ENCODE data around the gene PNP. TPM values are rescaled to one million over a fixed set of nuclear protein-coding genes. Genes with fewer than 3 reads are reported as not detected.

The PNP gene
- polyA plus RNA-seq (2012; ENCODE audit: insufficient read depth, insufficient read length, low read depth), result 161 TPM

DNA sequence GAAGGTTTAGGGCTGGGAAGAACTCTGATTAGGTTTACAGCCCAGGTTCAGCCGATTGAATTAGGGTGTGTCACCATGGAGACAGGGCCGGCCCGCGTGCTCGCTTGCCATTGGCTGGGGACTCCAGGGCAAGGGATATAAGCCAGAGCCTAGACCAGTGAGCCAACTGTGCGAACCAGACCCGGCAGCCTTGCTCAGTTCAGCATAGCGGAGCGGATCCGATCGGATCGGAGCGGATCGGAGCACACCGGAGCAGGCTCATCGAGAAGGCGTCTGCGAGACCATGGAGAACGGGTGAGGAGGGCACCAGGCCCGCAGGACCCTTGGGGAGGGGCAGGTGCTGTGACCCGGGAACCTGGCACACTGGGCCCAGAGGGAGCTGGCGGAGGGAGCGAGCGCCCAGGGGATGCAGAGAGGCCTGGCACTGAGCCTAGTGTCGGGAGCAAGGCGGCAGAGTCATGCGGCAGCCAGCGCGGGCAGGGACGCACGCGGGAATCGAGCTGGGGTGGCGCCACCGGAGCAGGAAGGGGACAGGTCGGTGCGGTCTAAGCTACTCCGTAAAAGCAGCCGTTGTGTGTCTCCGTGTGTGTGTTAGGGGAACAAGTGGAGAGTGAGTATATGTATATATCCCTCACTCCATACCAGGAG lies at the start of gene PNP:
Gene PNP, plus strand, starts transcription at position 165 of the 648 bp plus-strand sequence. Its CDS starts 119 bp downstream, at position 284.
- TF ChIP-seq, protein P1, sequence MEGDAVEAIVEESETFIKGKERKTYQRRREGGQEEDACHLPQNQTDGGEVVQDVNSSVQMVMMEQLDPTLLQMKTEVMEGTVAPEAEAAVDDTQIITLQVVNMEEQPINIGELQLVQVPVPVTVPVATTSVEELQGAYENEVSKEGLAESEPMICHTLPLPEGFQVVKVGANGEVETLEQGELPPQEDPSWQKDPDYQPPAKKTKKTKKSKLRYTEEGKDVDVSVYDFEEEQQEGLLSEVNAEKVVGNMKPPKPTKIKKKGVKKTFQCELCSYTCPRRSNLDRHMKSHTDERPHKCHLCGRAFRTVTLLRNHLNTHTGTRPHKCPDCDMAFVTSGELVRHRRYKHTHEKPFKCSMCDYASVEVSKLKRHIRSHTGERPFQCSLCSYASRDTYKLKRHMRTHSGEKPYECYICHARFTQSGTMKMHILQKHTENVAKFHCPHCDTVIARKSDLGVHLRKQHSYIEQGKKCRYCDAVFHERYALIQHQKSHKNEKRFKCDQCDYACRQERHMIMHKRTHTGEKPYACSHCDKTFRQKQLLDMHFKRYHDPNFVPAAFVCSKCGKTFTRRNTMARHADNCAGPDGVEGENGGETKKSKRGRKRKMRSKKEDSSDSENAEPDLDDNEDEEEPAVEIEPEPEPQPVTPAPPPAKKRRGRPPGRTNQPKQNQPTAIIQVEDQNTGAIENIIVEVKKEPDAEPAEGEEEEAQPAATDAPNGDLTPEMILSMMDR (IDR thresholded peaks at IDR 0.05; ENCODE audit: low read depth, low read length), result no peak
- DNase-seq, result peak; percentile 95
- Histone ChIP-seq H3K4me3 (ENCODE audit: low read depth, low read length) (peak within 1 kb of the TSS; percentile 99), H3K9me3 (no peaks in the 10 kb centered on the region), H3K4me1 (no peaks in the 10 kb centered on the region), H3K36me3 (peaks cover 27% of the 10 kb centered on the region), H3K27me3 (no peaks in the 10 kb centered on the region)

- Histone ChIP-seq H3K36me3 (no peaks in the 10 kb centered on the region), H3K27me3 (no peaks in the 10 kb centered on the region), H3K4me3 (ENCODE audit: low read depth, low read length) (no peak overlapping the region), H3K9me3 (no peaks in the 10 kb centered on the region), H3K4me1 (no peaks in the 10 kb centered on the region)
- TF ChIP-seq, protein P1 (IDR thresholded peaks at IDR 0.05; ENCODE audit: low read depth, low read length), result no peak
- DNase-seq, result no peak
These were observed 49.8 kb upstream of the PNP start for GRCh38 chr14:20419419-20419818.

GRCh38 chr14:20421267-20421666 lies 47.9 kb upstream of the PNP start:
- TF ChIP-seq, protein P1 (IDR thresholded peaks at IDR 0.05; ENCODE audit: low read depth, low read length), result no peak
- H3K4me3 ChIP-seq (ENCODE audit: low read depth, low read length), result no peak overlapping the region
- no peaks in the 10 kb centered on the region for H3K9me3 ChIP-seq
- no peaks in the 10 kb centered on the region for H3K27me3 ChIP-seq
- DNase-seq, result no peak
- H3K36me3 ChIP-seq, result no peaks in the 10 kb centered on the region
- no peaks in the 10 kb centered on the region for H3K4me1 ChIP-seq

DNA sequence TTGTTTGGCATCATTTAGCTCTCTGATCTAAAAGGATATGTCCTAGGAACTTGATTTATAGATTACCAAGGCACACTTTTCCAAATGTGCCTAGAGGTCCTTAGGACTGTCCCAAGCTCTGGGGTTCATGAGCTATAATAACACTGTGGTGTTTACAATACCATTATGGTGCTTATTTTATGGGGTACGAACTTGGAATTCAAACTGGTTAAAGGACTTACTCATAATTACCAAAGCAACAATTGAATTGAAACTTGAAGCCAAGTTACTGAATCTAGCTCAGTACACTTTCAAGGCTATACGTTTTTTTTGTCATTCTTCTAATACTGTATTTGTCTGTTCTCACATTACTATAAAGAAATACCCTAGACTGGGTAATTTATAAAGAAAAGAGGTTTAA lies 46.3 kb upstream of the PNP start:
- no peaks in the 10 kb centered on the region for H3K9me3 ChIP-seq
- no peaks in the 10 kb centered on the region for H3K27me3 ChIP-seq
- no peaks in the 10 kb centered on the region for H3K36me3 ChIP-seq
- TF ChIP-seq, protein P1 (IDR thresholded peaks at IDR 0.05; ENCODE audit: low read depth, low read length), result no peak
- H3K4me1 ChIP-seq, result no peaks in the 10 kb centered on the region
- no peak for DNase-seq
- no peak overlapping the region for H3K4me3 ChIP-seq (ENCODE audit: low read depth, low read length)

GRCh38 chr14:20424851-20425250 lies 44.4 kb upstream of the PNP start:
- Histone ChIP-seq H3K4me3 (ENCODE audit: low read depth, low read length) (no peak overlapping the region), H3K4me1 (no peaks in the 10 kb centered on the region), H3K36me3 (no peaks in the 10 kb centered on the region), H3K9me3 (no peaks in the 10 kb centered on the region), H3K27me3 (no peaks in the 10 kb centered on the region)
- no peak for DNase-seq
- TF ChIP-seq, protein P1 (IDR thresholded peaks at IDR 0.05; ENCODE audit: low read depth, low read length), result no peak

DNA sequence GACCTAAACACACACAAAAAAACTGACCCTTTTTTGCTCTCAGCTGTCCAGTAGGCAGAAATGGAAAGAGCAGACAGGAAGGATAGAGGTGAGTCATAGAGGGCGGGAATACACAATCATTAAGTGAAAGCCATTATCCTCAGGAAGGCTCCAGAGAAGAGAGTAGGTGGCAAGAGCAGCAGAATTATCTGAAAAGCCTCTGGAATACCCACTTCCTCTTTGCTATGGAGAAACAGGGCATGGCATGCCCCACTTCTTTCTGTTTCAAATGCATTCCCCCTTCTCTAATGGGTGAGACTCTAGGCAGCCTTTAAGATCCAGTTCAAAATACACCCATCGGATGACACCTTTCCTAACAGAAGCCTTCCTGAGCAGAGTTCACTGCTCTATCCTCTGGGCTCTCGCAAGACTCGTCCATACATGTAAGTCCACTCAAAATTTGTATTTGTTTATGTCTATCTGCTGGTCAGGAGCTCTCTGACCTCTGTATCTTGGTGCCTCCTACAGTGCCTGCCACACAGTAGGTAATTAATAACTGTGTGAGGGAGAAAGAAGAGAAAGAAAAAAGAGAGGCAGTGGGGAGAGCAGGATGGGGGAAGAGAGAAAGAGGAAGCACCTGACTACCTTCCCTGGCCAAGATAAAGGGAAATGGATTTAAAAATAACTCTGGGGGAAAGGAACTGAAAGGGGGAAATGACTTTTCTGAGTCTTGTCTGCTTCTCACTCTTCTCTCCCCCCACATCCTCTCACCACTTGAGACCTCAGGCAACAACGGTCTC lies 41.8 kb upstream of the PNP start:
- TF ChIP-seq, protein P1 (IDR thresholded peaks at IDR 0.05; ENCODE audit: low read depth, low read length), result no peak
- H3K4me1 ChIP-seq, result no peaks in the 10 kb centered on the region
- no peak overlapping the region for H3K4me3 ChIP-seq (ENCODE audit: low read depth, low read length)
- H3K36me3 ChIP-seq, result no peaks in the 10 kb centered on the region
- no peak for DNase-seq
- H3K9me3 ChIP-seq, result no peaks in the 10 kb centered on the region
- no peaks in the 10 kb centered on the region for H3K27me3 ChIP-seq
